ENCODE data around the gene HARS1.
"Not testable (repeated sequence)": the region's sequence is repeated elsewhere in the genome, so short reads cannot be mapped to it uniquely, and the experiment has no call there.

HARS1 gene

DNA sequence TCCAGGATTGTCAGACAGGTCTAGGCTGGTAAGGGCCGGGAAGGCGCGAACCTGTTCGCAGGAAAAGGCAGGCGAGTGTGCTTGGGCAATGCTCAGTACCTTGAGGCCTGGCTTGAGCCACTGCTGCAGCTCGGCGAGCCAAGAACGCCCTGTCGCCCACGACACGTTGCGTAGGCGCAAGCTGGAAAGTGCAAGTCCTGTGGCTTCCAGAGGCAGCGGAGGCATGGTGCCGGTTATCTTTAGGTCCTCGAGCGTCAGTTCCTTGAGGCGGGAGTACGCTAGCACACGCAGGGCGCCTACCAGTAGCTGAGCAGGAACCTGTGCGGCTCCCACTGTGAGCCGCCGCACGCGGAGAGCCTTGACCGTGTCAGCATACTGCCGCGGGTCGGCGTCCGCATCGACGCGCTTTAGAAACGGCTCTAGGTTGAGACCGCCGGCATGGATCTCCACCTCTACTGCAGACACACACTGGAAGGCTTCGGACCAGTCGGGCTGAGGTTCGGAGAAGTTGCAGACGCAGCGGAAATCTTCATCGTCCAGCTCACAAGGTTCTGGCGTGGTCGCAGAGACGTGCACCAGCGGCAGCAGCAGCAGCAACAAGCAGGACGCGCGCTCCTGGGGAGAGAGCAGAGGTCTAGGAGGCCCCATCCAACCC lies 58.7 kb downstream of the HARS1 start:
- DNase-seq, result peak; percentile 70

DNA sequence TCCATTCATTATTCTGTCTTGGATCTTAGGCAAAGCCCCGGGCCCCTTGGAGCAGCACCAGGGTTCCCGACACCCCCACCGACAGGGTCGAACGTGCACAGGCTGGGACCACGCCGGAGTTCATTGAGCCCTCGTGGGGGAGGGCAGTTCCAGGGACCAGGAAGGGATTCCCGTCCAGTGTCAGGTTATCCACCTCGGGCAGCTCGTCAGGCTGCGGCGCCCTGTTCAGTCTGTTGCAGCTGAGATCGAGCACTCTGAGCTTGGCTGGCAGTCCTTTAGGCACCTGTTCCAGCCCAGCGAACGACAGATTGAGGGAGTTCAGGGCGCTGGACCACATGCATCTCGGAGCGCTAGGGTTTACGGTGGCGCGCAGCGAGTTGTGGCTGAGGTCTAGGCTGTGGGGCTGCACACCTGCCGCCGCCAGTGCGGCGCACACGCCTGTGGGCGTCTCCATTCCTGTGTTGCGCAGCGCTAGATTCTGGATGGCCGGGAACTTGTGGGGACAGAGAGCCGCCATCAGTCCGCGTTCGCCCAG lies 59.3 kb downstream of the HARS1 start:
- peak; percentile 66 for DNase-seq

DNA sequence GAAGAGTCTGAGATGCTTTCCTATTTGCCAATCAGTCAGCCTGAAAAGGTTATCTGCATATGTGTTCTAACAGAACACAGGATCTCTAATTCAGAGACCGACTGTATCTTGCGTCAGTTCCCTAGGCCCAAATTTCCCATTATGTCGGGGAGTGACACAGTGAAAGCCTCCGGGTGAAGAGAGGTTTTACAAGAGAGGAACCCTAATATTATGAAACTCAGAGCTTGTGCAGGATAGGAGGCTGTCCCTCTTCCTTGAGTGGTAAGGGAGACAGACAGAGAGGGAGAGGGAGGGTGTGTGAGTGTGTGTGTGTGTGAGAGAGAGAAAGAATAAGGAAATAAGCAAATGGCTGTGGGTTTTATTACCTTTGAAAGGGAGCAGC lies 60.1 kb downstream of the HARS1 start:
- no peak for DNase-seq

GRCh38 chr5:140630292-140631035 lies 60.7 kb downstream of the HARS1 start:
- DNase-seq, result no peak

GRCh38 chr5:140628711-140629110 lies 62.5 kb downstream of the HARS1 start:
- DNase-seq, result no peak

DNA sequence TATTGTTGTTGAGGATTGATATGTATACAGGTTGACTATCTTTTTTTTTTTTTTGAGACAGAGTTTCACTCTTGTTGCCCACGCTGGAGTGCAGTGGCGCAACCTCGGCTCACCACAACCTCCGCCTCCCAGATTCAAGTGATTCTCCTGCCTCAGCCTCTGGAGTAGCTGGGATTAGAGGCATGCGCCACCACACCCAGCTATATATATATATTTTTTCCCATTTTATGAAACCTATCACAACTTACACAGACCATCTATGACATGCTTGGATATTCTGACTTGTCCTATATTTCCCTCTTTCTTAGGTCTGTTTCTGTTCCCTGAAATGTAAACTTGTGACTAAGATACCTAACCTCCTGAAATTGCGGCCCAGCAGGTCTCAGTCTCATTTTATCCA lies 63.2 kb downstream of the HARS1 start:
- DNase-seq, result no peak

GRCh38 chr5:140624886-140625285 lies 66.3 kb downstream of the HARS1 start:
- DNase-seq, result not testable (repeated sequence)

Measured in eye (tissue), 1 donor.